NK-92 (cell line): Measurements from ENCODE around the gene HCRTR1.

Experiments used
- DNase-seq: peaks from one replicate; lab custom pipeline; 2025; ENCODE audit not compliant: unreplicated experiment; lab: John Stamatoyannopoulos, UW

Gene HCRTR1

GRCh38 chr1:31666263-31666963 is 48.9 kb downstream of the HCRTR1 start:
- DNase-seq, result no peak

- no peak for DNase-seq
These were observed 49.7 kb downstream of the HCRTR1 start for GRCh38 chr1:31667065-31667785.

- no peak for DNase-seq
These were observed 50.9 kb downstream of the HCRTR1 start for GRCh38 chr1:31668303-31668883.

- DNase-seq, result no peak
These were observed 51.9 kb downstream of the HCRTR1 start for GRCh38 chr1:31669433-31669785.

DNA sequence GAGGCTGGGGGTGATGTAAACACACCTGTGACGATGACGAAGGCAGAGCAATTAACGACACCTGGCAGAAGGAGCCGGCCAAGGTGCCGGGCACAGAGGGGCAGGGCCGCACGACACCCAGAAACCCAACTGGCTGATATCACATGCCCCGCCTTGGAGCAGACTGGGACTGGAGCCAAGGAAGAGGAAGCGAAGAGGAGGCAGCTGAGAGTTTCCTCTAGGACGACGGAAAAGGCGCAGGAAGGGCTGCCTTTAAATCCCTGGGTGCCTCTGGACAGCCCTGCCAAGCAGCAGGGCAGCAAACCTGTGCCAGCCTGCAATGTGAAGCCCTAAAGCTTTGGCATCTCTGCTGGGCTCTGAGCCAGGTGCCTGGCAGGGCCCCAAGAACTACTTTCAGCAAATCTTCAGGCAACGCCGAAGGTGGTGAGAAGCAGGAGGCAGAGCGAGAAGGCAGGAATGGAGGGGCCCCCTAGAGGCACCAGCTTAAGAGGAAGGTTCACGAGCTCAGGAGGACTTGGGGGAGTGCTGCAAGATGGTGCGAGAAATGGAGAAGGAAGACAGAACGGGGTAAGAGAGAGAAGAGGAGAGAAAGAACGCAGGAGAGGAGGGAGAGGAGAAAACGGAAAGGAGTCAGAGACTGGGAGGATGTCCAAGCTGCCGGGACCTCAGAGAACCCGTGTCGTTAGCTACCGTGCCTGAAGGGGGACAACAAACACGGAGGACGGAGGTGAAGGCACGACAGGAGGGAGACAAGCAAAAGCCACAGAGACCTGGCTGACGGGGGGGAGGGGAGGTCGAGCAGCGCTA is 52.5 kb downstream of the HCRTR1 start:
- no peak for DNase-seq

DNA sequence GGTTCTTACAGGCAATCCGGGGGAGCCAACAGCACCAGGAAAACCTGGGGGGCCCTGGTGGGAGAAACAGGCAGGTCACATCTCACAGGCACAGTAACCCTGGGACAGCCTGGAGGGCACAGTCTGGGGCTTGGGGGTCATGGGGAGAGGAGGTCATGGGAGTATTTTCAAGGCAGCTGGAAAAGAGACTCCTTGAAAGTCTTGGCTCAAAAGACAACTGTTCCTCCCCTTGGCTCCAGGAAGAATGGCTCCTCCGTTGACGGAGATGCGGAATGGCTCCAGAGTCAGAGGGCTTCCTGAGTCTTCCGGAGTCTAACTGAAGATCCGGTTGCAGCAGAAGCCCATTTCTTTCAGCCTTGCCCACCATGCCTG is 53.1 kb downstream of the HCRTR1 start:
- no peak for DNase-seq

DNA sequence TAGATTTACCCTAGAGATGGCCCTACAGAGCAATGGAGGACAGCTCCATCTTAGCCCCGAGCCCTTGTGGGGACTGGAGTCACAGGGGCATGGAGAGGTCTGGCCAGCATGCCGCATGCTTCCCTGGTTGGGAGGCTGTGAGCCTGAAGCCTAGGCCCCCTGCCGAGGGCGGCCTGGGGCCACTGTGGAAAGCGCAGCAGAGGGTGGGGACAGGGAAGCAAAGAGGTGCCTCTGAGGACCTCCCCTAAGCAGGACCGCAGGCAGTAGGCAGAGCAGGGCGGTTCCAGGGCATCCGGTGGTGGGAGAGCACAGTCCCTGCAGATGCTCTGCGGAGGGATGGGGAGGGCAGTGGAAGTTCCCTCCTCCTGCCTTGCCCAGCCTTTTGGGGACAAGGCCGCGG is 53.7 kb downstream of the HCRTR1 start:
- DNase-seq, result no peak

GRCh38 chr1:31671561-31672201 is 54.2 kb downstream of the HCRTR1 start:
- DNase-seq, result no peak

GRCh38 chr1:31672986-31673385 is 55.5 kb downstream of the HCRTR1 start:
- no peak for DNase-seq

DNA sequence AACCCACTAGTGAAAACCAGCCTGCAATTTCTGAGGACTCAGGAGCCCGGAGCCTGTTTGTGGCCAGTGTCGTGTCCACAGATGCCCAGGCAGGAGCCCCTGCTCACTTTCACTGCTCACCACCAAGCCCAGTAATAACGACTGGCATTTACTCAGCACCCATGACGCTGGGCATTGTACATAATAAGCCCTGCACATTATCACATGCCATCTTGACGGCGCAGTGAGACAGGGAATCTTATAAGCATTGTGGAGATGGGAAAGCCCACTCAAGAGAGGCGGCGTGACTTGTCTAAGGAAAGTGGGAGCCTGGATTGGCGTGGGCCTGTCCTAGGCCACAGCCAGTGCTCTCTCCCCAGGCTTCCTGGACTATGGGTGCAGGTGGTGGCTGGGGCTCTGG is 55.9 kb downstream of the HCRTR1 start:
- DNase-seq, result no peak

DNA sequence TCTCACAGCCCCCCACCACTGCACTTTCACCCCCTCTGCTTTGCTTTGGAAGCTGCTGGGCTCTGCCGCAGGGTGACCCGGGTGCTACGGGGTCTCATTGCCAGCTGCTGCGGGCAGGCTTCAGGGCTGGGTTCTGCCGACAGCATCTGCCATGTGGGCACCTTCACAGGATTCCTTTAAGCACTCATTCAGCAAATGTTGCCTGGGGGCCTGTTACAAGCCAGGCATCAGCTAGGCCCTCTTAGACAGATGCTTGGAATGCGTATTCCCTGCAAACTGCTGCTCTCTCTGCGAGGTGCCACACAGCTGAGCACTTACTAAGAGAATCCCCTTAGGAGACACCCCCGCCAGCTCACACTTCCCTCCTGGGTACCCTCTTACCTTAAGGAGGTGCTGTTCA is 57.1 kb downstream of the HCRTR1 start:
- DNase-seq, result no peak

GRCh38 chr1:31675161-31675560 is 57.7 kb downstream of the HCRTR1 start:
- no peak for DNase-seq

DNA sequence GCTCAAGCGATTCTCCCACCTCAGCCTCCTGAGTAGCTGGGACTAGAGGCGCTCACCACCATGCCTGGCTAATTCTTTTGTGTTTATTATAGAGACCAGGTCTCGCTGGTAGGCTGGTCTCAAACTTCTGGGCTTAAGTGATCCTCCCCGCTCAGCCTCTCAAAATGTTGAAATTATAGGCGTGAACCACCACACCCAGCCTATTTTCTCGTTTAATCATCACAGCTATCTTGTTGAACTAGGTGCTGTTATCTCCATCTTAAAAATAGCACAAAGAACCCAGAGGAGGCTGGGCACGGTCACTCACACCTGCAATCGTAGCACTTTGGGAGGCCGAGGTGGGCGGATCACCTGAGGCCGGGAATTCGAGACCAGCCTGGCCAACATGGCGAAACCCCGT is 58.3 kb downstream of the HCRTR1 start:
- no peak for DNase-seq
